Subcutaneous abdominal adipose tissue (tissue), 5 donors: ENCODE results near the gene PER3.
A peak's percentile ranks its signal among the peaks of the same experiment; 100 is the strongest.

Experiments
- H3K27ac ChIP-seq: one replicate; pipeline ENCODE4 v1.7.0; 2013; ENCODE audit warnings: low read depth, mild to moderate bottlenecking, inconsistent platforms, low read length, moderate library complexity
- H3K27me3 ChIP-seq, 5 donors: one replicate each; pipeline ENCODE4 v1.7.0; 2013; ENCODE audit warnings: low read length in 5 of 5, inconsistent platforms in 1 of 5; ENCODE audit not compliant: control insufficient read depth in 5 of 5, insufficient read depth in 4 of 5
- H3K36me3 ChIP-seq, 5 donors: one replicate each; pipeline ENCODE4 v1.7.0; 2013; ENCODE audit warnings: low read length in 5 of 5; ENCODE audit not compliant: control insufficient read depth in 5 of 5, insufficient read depth in 5 of 5
- H3K4me1 ChIP-seq, 5 donors: one replicate each; pipeline ENCODE4 v1.7.0; 2013; ENCODE audit warnings: low read length in 5 of 5, mild to moderate bottlenecking in 3 of 5, moderate library complexity in 1 of 5; ENCODE audit not compliant: control insufficient read depth in 5 of 5, insufficient read depth in 5 of 5
- H3K4me3 ChIP-seq, 5 donors: one replicate each; pipeline ENCODE4 v1.7.0; 2013; ENCODE audit warnings: low read length in 5 of 5, low read depth in 1 of 5
- H3K9ac ChIP-seq, 5 donors: one replicate each; pipeline ENCODE4 v1.7.0; 2013; ENCODE audit warnings: low read length in 5 of 5, mild to moderate bottlenecking in 4 of 5, moderate library complexity in 3 of 5
- H3K9me3 ChIP-seq, 5 donors: one replicate each; pipeline ENCODE4 v1.7.0; 2013; ENCODE audit warnings: low read length in 5 of 5; ENCODE audit not compliant: control insufficient read depth in 5 of 5
- donor health status: healthy.
- donor health status: healthy.
- donor health status: healthy.
- donor health status: healthy.
- donor health status: healthy.

The PER3 gene

GRCh38 chr1:7783826-7784491 is at the start of gene PER3:
Gene PER3 (plus strand): TSS chr1:7784291. CDS start chr1:7784878, 587 bp downstream.
- Histone ChIP-seq H3K4me1 (peaks cover 3 to 47% (median 40%) of the 10 kb centered on the region in 5 donors), H3K9ac (peak within 1 kb of the TSS in 4 of 5 donors; percentile 58 to 83 (median 73)), H3K9me3 (no peaks in the 10 kb centered on the region), H3K27me3 (no peaks in the 10 kb centered on the region), H3K27ac (peak within 1 kb of the TSS; percentile 67), H3K36me3 (peaks cover 31 to 50% (median 42%) of the 10 kb centered on the region in 5 donors), H3K4me3 (peak within 1 kb of the TSS; percentile 72 to 85 (median 80))

GRCh38 chr1:7738044-7738443 is 46.0 kb upstream of the PER3 start:
- Histone ChIP-seq H3K9me3 (no peaks in the 10 kb centered on the region), H3K4me3 (no peak overlapping the region), H3K9ac (no peak overlapping the region), H3K36me3 (peaks cover 0 to 28% (median 18%) of the 10 kb centered on the region in 5 donors), H3K4me1 (no peaks in the 10 kb centered on the region), H3K27ac (no peak overlapping the region), H3K27me3 (no peaks in the 10 kb centered on the region)

- Histone ChIP-seq H3K36me3 (peaks cover 0 to 25% (median 2%) of the 10 kb centered on the region in 5 donors), H3K27me3 (no peaks in the 10 kb centered on the region), H3K27ac (no peak overlapping the region), H3K4me1 (no peaks in the 10 kb centered on the region), H3K4me3 (no peak overlapping the region), H3K9ac (no peak overlapping the region), H3K9me3 (no peaks in the 10 kb centered on the region)
Measured at GRCh38 chr1:7743346-7743745, 40.7 kb upstream of the PER3 start.

- H3K36me3 ChIP-seq, result peaks cover 0 to 22% (median 0%) of the 10 kb centered on the region in 5 donors
- H3K27me3 ChIP-seq, result no peaks in the 10 kb centered on the region
- H3K4me1 ChIP-seq, result no peaks in the 10 kb centered on the region
- no peaks in the 10 kb centered on the region for H3K9me3 ChIP-seq
- H3K27ac ChIP-seq, result no peak overlapping the region
- H3K9ac ChIP-seq, result no peak overlapping the region
- H3K4me3 ChIP-seq, result no peak overlapping the region
Measured at GRCh38 chr1:7744882-7745281, 39.2 kb upstream of the PER3 start.

- H3K9ac ChIP-seq, result no peak overlapping the region
- H3K36me3 ChIP-seq, result peaks cover 0 to 23% (median 0%) of the 10 kb centered on the region in 5 donors
- no peak overlapping the region for H3K27ac ChIP-seq
- no peaks in the 10 kb centered on the region for H3K4me1 ChIP-seq
- H3K9me3 ChIP-seq, result no peaks in the 10 kb centered on the region
- no peaks in the 10 kb centered on the region for H3K27me3 ChIP-seq
- no peak overlapping the region for H3K4me3 ChIP-seq
Measured at GRCh38 chr1:7745783-7746182, 38.3 kb upstream of the PER3 start.

- peaks cover 0 to 5% (median 3%) of the 10 kb centered on the region in 5 donors for H3K4me1 ChIP-seq
- no peak overlapping the region for H3K9ac ChIP-seq
- no peaks in the 10 kb centered on the region for H3K9me3 ChIP-seq
- H3K27me3 ChIP-seq, result no peaks in the 10 kb centered on the region
- no peak overlapping the region for H3K4me3 ChIP-seq
- H3K36me3 ChIP-seq, result peaks cover 0 to 23% (median 0%) of the 10 kb centered on the region in 5 donors
- no peak overlapping the region for H3K27ac ChIP-seq
Measured at GRCh38 chr1:7747605-7748004, 36.5 kb upstream of the PER3 start.

GRCh38 chr1:7749126-7749525 is 35.0 kb upstream of the PER3 start:
- H3K27ac ChIP-seq, result no peak overlapping the region
- H3K27me3 ChIP-seq, result no peaks in the 10 kb centered on the region
- peaks cover 0 to 15% (median 5%) of the 10 kb centered on the region in 5 donors for H3K4me1 ChIP-seq
- H3K9ac ChIP-seq, result no peak overlapping the region
- peaks cover 0 to 23% (median 0%) of the 10 kb centered on the region in 5 donors for H3K36me3 ChIP-seq
- no peak overlapping the region for H3K4me3 ChIP-seq
- no peaks in the 10 kb centered on the region for H3K9me3 ChIP-seq

- no peak overlapping the region for H3K27ac ChIP-seq
- peaks cover 0 to 12% (median 0%) of the 10 kb centered on the region in 5 donors for H3K36me3 ChIP-seq
- no peak overlapping the region for H3K9ac ChIP-seq
- H3K4me1 ChIP-seq, result peaks cover 0 to 15% (median 5%) of the 10 kb centered on the region in 5 donors
- no peak overlapping the region for H3K4me3 ChIP-seq
- H3K27me3 ChIP-seq, result no peaks in the 10 kb centered on the region
- no peaks in the 10 kb centered on the region for H3K9me3 ChIP-seq
Measured at GRCh38 chr1:7751174-7751573, 32.9 kb upstream of the PER3 start.

GRCh38 chr1:7752512-7753417 is 31.3 kb upstream of the PER3 start:
- Histone ChIP-seq H3K27me3 (no peaks in the 10 kb centered on the region), H3K4me3 (peak overlapping the region; percentile 34 to 53 (median 50)), H3K9ac (peak overlapping the region in 2 of 5 donors; percentile 60 to 73), H3K27ac (no peak overlapping the region), H3K4me1 (peaks cover 0 to 15% (median 5%) of the 10 kb centered on the region in 5 donors), H3K36me3 (peaks cover 0 to 4% (median 0%) of the 10 kb centered on the region in 5 donors), H3K9me3 (no peaks in the 10 kb centered on the region)

GRCh38 chr1:7753641-7754040 is 30.4 kb upstream of the PER3 start:
- peaks cover 0 to 4% (median 0%) of the 10 kb centered on the region in 5 donors for H3K36me3 ChIP-seq
- no peak overlapping the region for H3K27ac ChIP-seq

More at GRCh38 chr1:7753641-7754040, 30.4 kb upstream of the PER3 start:
- Histone ChIP-seq H3K4me1 (peaks cover 0 to 15% (median 5%) of the 10 kb centered on the region in 5 donors), H3K9ac (no peak overlapping the region), H3K4me3 (no peak overlapping the region), H3K9me3 (no peaks in the 10 kb centered on the region), H3K27me3 (no peaks in the 10 kb centered on the region)
